HG02870 (cell line): ENCODE data around the gene CD38.

Experiments
- ATAC-seq: cut with Tn5 transposase; IDR thresholded peaks from one replicate; pipeline ENCODE4 v1.9.1; 2021; ENCODE audit warnings: mild to moderate bottlenecking, moderate library complexity; ENCODE audit not compliant: unreplicated experiment

CD38 gene

DNA sequence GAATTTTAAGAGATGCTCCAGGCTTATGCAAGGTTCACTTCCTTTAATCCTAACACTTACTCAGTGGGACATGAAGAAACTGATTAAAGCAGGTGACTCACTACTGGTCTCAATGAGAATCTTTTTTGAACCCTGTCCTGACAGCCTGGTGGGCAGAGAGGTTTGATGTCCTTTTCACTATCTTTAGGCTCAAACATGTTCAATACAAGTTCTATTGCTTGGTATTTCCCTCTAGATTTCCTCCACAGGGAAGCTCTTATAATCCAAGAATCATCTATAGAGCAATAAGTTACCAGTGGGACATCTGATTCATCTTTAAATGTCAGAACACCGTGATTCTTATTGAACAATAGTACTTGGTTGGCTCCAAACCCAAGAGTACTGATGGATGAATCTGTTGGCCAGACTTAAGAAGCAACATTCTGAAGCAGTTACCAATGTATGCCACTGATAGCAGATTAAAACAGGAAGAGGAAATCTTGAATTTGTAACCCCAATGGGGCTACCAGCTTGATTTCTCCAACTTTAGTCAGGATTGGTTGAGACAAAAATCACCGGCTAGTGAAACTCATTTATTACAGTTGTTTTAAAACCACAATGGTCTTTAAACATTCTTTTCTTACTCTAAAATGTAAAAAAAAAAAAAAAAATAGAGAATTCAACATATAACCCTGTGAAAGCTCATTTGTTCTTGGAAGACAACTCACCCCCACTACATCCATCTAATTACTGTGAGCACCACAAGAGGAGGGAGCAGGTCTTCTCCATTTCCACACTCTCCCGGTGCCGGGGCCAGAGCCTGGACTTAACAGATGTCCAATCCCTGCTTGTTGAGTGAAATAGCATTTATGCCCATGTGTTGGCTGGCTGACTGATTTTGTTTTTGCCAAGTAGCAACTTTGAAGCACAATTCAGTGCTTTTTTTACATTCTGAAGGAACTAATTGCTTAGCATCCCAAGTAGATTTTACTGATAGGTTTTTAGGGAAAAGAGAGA, 117.1 kb downstream of the CD38 start:
- ATAC-seq: no peak

DNA sequence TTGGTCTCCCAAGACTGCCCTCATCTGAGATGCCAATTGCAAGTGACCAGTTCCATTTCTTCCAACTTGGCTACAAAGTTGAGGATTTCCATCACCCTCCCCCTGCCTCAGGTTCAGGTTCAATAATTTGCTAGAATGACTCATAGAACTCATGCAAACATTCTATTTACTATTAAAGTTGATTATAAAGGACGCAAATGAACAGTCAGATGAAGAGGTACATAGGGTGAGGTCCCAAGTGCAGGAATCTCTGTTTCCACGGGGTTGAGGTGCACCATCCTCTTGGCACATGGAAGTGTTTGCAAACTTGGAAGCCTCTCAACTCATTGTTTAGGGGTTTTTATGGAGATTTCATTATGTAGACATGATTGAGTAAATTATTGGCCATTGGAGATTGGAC, 119.4 kb downstream of the CD38 start:
- ATAC-seq: no peak

DNA sequence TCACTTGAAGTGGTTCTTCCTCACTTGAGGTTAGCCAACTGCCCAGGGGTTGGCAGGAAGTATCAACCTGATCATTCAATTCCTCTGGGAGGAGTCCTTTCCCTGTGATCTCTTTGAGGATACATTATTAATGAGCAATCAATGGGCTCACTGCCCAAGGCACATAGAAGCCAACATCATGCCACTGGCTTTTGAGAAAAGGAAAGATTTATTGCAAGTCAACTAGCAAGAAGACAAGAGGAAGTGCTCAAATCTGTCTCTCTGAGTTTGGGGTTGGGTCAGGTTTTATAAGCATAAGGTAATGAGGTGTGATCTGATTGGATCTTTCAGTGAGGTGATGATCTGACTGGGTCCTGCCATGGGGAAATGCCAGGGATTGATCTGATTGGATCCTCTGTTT, 120.8 kb downstream of the CD38 start:
- ATAC-seq: no peak

DNA sequence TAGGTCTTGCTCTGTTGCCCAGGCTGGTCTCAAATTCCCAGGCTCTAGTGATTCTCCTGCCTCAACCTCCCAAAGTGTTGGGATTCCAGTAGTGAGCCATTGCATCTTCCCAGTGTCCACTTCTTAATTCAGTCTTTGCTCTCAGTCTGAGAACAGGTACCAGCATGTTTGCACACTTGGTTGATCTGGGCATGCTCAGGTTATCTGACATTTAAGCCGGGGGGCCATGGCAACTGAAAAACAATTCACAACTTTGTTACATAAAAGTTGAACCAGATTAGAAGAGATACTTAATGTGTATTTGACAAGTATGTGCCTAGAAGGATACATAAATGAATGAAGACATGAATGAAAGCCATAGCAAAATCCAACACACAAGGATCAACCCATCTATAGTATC, 121.4 kb downstream of the CD38 start:
- no peak for ATAC-seq

GRCh38 chr4:15901007-15901406, 122.9 kb downstream of the CD38 start:
- ATAC-seq: no peak

DNA sequence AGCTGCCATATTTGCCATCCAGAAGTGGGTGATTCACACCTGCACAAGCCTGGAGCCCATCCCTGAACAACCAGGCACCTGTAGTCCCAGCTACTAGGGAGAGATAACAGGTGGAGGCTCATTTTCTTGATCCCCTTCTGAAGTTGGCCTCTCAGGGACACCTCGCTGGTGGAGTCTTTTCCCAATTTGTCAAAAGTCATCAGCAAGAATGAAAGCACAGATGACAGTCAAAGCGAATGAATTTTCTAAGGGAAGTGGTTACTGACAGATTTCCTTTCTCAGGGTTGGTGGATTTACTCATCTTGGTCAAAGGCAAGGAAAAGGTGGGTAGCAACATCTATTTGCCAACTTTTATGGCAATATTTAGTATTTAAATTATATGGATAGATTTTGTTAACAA, 123.9 kb downstream of the CD38 start:
- ATAC-seq: no peak

DNA sequence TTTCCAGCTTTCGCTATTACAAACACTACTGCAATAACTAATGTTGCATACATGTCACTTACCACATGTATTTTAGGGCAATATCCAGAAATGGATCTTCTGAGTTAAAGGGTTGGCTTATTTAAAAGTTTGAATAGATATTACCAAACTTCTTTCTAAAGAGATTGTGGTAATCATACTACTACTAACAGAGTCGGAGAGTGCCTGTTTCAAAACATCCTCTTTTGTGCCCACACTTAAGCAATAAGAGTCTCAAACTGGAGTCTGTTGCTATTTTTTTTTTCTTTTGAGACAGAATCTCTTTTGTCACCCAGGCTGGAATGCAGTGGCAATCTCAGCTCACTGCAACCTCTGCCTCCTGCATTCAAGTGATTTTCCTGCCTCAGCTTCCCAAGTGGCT, 124.6 kb downstream of the CD38 start:
- no peak for ATAC-seq
